Gastroesophageal sphincter (tissue), 3 donors: ENCODE data around the gene NAT14.

Experiments used
- POLR2A ChIP-seq, 2 donors: fragments of 450-650 bp; IDR thresholded peaks; one replicate each; pipeline ENCODE4 v1.6.1; 2017; ENCODE audit warnings: antibody characterized with exemption in 2 of 2, mild to moderate bottlenecking in 2 of 2, moderate library complexity in 1 of 2
- TF ChIP-seq, protein P1 (sequence below), 4 experiments: fragments of 200-600 bp in 2 of 4; fragments of 450-650 bp in 2 of 4; sonication (generic) in 1 of 4; IDR thresholded peaks; one replicate each; pipeline ENCODE4 v1.5.1; 2017 to 2019; ENCODE audit warnings: antibody characterized with exemption in 4 of 4, mild to moderate bottlenecking in 2 of 4, moderate library complexity in 2 of 4

DNA sequence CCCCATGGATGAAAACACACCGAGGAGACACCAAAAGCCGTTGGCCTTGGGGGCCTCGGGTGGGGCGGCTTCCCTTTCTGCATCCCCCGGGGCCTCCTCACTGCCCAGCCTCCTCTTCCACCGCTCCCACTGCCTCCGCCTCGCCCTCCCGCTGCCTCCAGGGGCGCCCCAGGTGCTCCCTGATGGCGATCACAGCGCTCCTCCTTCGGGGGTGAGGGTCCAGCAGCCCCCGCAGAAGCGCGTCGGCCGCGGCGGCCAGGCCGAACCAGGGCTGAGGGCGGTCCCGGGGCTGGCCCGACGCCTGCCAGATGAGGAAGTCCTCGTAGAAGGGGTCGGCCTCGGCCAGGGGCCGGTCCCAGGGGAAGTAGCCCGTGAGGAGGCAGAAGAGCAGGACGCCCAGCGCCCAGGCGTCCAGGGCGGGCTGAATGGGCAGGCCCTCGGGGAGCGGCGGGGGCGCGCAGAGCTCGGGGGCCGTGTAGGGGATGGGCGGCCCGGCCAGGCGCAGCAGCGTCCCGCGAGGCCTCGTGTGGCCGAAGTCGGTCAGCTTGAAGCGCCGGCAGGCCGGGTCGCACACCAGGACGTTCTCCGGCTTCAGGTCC is 44.7 kb downstream of the NAT14 start:
- TF ChIP-seq, protein P1, sequence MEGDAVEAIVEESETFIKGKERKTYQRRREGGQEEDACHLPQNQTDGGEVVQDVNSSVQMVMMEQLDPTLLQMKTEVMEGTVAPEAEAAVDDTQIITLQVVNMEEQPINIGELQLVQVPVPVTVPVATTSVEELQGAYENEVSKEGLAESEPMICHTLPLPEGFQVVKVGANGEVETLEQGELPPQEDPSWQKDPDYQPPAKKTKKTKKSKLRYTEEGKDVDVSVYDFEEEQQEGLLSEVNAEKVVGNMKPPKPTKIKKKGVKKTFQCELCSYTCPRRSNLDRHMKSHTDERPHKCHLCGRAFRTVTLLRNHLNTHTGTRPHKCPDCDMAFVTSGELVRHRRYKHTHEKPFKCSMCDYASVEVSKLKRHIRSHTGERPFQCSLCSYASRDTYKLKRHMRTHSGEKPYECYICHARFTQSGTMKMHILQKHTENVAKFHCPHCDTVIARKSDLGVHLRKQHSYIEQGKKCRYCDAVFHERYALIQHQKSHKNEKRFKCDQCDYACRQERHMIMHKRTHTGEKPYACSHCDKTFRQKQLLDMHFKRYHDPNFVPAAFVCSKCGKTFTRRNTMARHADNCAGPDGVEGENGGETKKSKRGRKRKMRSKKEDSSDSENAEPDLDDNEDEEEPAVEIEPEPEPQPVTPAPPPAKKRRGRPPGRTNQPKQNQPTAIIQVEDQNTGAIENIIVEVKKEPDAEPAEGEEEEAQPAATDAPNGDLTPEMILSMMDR (IDR thresholded peaks at IDR 0.05), result no peak
- TF ChIP-seq POLR2A (IDR thresholded peaks at IDR 0.05), result no peak
